WERI-Rb-1 (cell line): ENCODE results near the gene ITPR3.
A peak's percentile ranks its signal among the peaks of the same experiment; 100 is the strongest.

Experiments
- DNase-seq: peaks from one replicate; pipeline ENCODE4 v3.0.0-alpha.2; 2020
- H3K27ac ChIP-seq: fragments of 250-450 bp; sonication (Bioruptor Pico); 2 replicates; pipeline ENCODE4 v1.5.1; 2020; ENCODE audit warnings: mild to moderate bottlenecking, moderate library complexity
- H3K27me3 ChIP-seq: fragments of 250-450 bp; sonication (Bioruptor Pico); 2 replicates; pipeline ENCODE4 v1.5.1; 2021; ENCODE audit warnings: mild to moderate bottlenecking, low read depth, moderate library complexity; ENCODE audit not compliant: insufficient read depth, severe bottlenecking
- H3K36me3 ChIP-seq: fragments of 250-450 bp; sonication (Bioruptor Pico); 2 replicates; pipeline ENCODE4 v1.5.1; 2020; ENCODE audit warnings: mild to moderate bottlenecking, moderate library complexity
- H3K4me3 ChIP-seq: 2 replicates; pipeline ENCODE4 v1.5.1; 2011; ENCODE audit warnings: low read depth, mild to moderate bottlenecking, control low read depth, low read length
- H3K9me3 ChIP-seq: fragments of 250-450 bp; sonication (Bioruptor Pico); 2 replicates; pipeline ENCODE4 v1.5.1; 2021; ENCODE audit warnings: mild to moderate bottlenecking, moderate library complexity; ENCODE audit not compliant: severe bottlenecking
- TF ChIP-seq, protein P1 (sequence below): IDR thresholded peaks from 2 replicates; pipeline ENCODE4 v1.5.1; 2011; ENCODE audit warnings: low read depth, mild to moderate bottlenecking, control low read depth, inconsistent platforms, low read length

ITPR3 gene

GRCh38 chr6:33727126-33727525 is 106.0 kb downstream of the ITPR3 start:
- H3K27me3 ChIP-seq = no peaks in the 10 kb centered on the region

DNA sequence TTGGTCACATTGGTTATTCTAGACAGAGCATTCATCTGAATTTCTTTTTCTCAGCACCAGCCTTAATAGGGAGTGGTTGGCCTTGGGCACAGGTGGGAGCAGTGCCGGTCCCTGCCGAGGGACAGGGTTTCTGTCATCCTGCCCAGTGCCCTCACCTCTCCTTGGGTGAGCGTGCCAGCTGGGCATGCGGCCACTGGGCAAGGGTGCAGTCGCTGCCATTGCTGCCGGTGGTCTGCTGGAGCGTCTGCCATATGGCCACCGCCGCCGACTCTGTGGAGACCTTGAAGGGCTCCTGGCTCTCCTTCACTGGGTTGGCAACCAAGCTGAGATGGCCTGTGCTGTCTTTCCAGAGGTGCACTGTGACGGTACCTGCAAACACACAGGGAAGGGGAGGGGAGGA is 106.8 kb downstream of the ITPR3 start:
- Histone ChIP-seq H3K36me3 (no peaks in the 10 kb centered on the region), H3K4me3 (no peak overlapping the region), H3K27ac (no peak overlapping the region), H3K27me3 (no peaks in the 10 kb centered on the region), H3K9me3 (no peaks in the 10 kb centered on the region)
- TF ChIP-seq, protein P1, sequence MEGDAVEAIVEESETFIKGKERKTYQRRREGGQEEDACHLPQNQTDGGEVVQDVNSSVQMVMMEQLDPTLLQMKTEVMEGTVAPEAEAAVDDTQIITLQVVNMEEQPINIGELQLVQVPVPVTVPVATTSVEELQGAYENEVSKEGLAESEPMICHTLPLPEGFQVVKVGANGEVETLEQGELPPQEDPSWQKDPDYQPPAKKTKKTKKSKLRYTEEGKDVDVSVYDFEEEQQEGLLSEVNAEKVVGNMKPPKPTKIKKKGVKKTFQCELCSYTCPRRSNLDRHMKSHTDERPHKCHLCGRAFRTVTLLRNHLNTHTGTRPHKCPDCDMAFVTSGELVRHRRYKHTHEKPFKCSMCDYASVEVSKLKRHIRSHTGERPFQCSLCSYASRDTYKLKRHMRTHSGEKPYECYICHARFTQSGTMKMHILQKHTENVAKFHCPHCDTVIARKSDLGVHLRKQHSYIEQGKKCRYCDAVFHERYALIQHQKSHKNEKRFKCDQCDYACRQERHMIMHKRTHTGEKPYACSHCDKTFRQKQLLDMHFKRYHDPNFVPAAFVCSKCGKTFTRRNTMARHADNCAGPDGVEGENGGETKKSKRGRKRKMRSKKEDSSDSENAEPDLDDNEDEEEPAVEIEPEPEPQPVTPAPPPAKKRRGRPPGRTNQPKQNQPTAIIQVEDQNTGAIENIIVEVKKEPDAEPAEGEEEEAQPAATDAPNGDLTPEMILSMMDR = no peak
- no peak for DNase-seq

More at GRCh38 chr6:33727126-33727525, 106.0 kb downstream of the ITPR3 start:
- TF ChIP-seq, protein P1 = no peak
- no peaks in the 10 kb centered on the region for H3K9me3 ChIP-seq
- no peaks in the 10 kb centered on the region for H3K36me3 ChIP-seq
- DNase-seq = no peak
- H3K4me3 ChIP-seq = no peak overlapping the region
- H3K27ac ChIP-seq = no peak overlapping the region

- H3K9me3 ChIP-seq = no peaks in the 10 kb centered on the region
- no peak overlapping the region for H3K27ac ChIP-seq
- TF ChIP-seq, protein P1 = no peak
- H3K36me3 ChIP-seq = no peaks in the 10 kb centered on the region
- no peak for DNase-seq
- H3K4me3 ChIP-seq = no peak overlapping the region
- no peaks in the 10 kb centered on the region for H3K27me3 ChIP-seq
Observed at GRCh38 chr6:33728438-33728837, 107.3 kb downstream of the ITPR3 start.

DNA sequence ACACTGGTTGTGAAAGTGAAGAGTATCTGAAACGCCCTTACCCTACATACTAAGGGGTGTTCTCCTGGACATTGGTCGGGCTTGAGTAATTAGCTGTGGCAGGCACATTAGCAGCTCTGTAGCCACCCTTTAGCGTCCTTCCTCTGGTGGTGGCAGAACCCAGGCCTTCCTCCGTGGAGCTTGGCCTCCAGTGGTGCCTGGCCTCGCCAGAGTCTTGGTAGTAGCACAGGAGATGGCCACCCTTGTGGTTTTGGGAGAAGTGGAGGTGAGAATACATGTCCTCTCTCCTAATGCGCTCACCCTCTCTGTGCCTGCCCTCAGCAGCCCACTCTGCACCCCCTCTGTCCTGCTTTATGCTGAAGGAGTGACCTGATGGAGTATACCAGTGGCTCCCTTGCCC is 107.9 kb downstream of the ITPR3 start:
- no peak overlapping the region for H3K27ac ChIP-seq
- no peaks in the 10 kb centered on the region for H3K36me3 ChIP-seq
- no peak for DNase-seq
- TF ChIP-seq, protein P1 = no peak
- H3K4me3 ChIP-seq = no peak overlapping the region
- H3K27me3 ChIP-seq = no peaks in the 10 kb centered on the region
- H3K9me3 ChIP-seq = no peaks in the 10 kb centered on the region

DNA sequence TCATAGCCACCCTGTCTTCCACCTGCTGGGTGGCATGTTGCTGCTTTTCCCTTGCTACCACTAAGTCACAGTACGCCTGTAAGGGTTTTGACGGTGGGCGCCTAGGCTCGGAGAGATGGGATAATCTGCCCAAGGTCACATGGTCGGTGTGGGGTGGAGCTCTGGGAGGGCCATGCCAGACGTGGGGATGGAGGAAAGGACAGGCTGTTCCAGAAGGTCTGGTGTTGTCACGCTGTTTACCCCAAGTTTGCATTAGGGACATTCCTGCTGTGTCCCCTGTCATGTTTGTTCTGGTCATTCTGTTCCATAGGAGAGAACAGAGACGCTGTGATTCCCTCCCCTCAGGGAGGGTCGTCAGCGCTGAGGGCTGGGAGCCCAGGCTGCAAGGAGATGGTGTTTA is 109.5 kb downstream of the ITPR3 start:
- Histone ChIP-seq H3K9me3 (no peaks in the 10 kb centered on the region), H3K36me3 (no peaks in the 10 kb centered on the region), H3K27me3 (no peaks in the 10 kb centered on the region), H3K4me3 (no peak overlapping the region), H3K27ac (no peak overlapping the region)
- TF ChIP-seq, protein P1 = no peak
- peak; percentile 55 for DNase-seq

GRCh38 chr6:33731035-33731434 is 109.9 kb downstream of the ITPR3 start:
- no peak overlapping the region for H3K4me3 ChIP-seq
- no peak overlapping the region for H3K27ac ChIP-seq
- TF ChIP-seq, protein P1 = no peak
- no peak for DNase-seq
- no peaks in the 10 kb centered on the region for H3K9me3 ChIP-seq
- no peaks in the 10 kb centered on the region for H3K27me3 ChIP-seq
- no peaks in the 10 kb centered on the region for H3K36me3 ChIP-seq
